DMS153 treated with DMSO at 0.1 percent for 48 hours (cell line): Measurements from ENCODE around the gene C1orf174.

Source experiments
- DNase-seq: peaks from one replicate; lab custom pipeline; 2025; ENCODE audit not compliant: unreplicated experiment; lab: John Stamatoyannopoulos, UW

Gene C1orf174

GRCh38 chr1:3900150-3900968 lies at the start of gene C1orf174:
TSS of gene C1orf174 (minus strand) at chr1:3900272. CDS start at chr1:3900186, 86 bp downstream.
- peak; percentile 87 for DNase-seq

DNA sequence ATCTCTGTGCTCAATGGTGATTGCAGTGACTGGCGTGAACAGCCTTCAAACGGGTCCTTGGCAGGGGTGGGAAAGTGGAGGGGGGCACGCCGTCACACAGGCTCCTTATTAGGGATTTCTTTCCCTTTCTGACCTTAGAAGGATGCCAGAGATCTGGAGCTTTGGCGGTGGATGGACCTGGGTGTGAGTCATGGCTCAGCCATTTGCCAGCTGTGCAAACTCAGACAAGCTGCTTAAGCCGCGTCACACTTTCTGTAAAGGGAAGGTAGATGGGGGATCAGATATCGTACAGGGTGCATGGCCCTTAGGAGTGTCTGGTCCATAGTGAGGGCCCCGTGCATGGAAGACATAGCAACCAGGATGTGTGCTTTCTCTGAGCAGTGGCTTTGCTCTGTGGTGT lies 48.3 kb upstream of the C1orf174 start:
- no peak for DNase-seq

DNA sequence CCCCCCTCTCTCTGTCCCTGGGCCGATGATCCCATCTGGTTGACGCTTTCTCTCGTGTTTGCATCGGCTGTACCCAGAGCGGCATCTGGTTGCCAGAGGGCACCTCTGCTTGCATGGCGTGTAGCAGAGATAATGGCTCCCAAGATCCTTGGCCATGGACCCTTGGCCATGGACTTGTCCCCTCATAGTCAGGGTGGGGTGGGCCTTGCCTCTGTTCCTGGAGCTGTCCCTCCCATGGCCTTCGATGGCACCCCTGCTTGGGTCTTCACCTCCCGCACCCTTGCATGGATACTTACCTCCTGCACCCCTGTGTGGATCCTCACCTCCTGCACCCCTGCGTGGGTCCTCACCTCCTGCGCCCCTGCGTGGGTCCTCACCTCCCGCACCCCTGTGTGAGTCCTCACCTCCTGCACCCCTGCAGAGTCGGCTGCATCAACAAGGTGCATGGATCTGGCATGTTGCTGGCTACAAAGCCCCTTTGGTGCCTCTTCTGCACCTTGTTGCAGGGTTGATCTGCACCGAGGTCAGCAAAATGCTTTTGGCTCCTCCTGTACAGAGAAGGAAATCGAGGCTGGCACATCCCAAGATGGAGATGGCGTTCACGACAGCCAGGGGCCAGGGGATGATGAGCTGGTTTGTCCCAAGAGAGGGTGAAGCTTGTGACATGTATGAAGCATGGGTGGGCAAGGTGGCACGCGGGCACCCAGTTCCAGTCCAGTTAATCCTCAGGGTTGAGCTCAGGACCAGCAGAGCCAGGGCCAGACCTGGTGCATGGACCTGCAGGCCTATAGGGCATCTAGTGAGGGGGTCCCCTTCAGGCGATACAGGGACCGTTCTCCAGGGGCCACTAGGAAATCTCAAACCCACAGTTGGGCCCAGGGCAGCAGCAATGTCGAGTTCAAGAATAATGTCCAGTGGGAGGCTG lies 46.1 kb upstream of the C1orf174 start:
- DNase-seq: no peak

- DNase-seq: no peak
Measured at GRCh38 chr1:3945222-3945621, 45.1 kb upstream of the C1orf174 start.

DNA sequence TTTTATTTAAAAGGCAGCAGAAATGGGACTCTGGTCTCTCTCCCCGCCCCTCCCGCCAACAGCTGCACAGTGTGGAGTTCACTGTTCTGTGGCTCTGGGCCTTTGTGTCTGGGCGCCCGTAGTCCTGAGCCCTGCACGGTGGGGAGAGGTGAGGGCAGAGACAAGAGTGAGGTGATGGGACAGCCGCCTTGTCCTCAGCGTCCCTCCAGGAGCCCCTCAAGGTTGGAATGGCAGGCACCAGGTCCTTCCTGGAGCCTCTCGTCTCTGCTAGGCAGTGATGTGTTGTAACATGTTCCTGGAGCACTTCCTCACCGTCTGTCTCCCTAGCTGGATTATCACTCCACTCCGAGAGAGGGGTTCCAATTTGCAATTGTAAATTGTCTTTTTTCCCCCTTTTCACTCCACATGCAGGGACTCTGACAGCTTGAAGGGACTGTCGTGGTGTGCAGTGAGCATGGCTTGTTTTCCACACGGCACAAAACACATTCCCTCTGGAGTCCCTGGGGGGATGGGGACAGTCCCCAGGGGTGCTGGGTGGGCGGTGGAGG lies 44.6 kb upstream of the C1orf174 start:
- DNase-seq: no peak

DNA sequence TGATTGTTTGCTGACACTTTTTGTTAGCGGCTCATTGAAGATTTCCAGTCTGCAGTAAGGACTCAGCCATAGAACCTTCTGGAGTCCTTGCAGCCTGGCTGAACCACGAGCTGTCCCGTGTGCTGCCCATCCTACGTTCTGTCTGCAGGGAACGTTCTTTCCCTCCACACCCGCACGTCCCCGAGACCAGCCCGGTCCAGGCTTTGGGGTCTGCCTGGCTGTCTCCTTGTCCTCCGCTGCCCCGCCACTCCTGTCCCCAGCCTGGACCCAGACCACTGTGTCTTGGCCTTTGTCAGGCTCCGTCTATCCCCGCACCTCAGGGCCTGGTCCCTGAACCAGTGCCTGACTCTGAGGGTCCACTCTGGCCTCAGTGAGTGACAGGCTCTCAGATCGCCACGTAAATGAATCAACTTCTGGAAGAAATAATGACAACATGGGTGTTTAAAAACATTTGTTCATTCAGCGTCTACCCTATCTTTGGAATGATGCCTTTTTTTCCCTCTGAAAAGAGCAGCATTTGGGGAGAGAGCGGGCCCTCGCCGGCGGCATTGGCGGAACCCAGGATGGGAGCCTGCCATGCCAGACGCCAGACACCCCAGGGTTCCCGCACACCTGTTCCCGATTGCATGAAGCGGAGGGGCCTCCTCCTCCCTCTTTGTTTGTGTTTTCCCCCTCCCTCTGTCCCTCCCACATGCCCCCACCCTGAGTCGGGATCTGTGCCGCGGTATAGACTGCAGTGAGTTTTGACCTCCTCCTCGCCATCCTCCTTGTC lies 43.9 kb upstream of the C1orf174 start:
- DNase-seq: no peak

DNA sequence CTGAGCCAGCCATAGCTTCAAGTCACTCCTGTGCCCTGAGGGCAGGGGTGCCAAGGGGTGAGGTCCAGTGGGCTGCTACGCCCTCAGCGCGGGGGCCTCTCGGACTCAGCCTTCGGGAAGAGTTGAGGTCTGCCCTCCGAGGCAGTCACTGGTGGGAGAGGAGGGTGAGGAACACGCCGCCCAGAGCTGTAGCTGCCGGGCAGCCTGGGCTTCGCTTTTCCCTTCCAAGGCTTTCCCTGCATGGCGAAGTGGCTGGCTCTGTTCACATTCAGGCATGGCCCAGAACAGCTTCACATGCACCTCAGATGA lies 43.0 kb upstream of the C1orf174 start:
- DNase-seq: no peak

- peak; percentile 86 for DNase-seq
Measured at GRCh38 chr1:3942416-3943122, 42.5 kb upstream of the C1orf174 start.

DNA sequence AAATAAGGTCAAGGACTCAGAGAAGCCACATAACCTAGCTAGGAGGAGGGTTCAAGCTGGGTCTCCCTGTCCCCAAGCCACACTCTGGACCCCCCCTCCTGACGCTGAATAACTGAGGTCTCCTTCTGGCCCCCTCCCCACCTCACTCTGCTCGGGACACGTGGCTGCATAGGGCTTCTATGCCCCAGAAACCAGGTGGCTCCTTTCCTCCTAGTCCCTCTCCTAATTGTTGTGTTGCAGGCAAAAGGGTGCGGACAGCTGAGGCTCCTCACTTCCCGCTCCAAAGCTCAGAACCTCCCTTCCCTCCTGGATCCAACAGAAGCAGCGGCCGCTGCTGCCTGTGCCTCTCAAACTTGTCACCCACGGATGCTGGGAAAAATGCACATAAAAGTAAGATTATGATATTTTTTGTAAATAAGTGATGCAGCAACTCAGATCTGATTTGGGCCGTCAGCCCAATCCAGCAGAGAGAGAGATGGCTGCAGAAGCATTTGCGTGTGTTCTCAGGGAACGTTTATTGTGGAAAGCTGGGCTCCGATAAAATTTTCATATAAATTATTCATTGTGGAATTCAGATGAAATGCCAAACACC lies 40.8 kb upstream of the C1orf174 start:
- no peak for DNase-seq

- no peak for DNase-seq
Measured at GRCh38 chr1:3940081-3940753, 40.1 kb upstream of the C1orf174 start.

GRCh38 chr1:3939242-3940080 lies 39.4 kb upstream of the C1orf174 start:
- DNase-seq: no peak

DNA sequence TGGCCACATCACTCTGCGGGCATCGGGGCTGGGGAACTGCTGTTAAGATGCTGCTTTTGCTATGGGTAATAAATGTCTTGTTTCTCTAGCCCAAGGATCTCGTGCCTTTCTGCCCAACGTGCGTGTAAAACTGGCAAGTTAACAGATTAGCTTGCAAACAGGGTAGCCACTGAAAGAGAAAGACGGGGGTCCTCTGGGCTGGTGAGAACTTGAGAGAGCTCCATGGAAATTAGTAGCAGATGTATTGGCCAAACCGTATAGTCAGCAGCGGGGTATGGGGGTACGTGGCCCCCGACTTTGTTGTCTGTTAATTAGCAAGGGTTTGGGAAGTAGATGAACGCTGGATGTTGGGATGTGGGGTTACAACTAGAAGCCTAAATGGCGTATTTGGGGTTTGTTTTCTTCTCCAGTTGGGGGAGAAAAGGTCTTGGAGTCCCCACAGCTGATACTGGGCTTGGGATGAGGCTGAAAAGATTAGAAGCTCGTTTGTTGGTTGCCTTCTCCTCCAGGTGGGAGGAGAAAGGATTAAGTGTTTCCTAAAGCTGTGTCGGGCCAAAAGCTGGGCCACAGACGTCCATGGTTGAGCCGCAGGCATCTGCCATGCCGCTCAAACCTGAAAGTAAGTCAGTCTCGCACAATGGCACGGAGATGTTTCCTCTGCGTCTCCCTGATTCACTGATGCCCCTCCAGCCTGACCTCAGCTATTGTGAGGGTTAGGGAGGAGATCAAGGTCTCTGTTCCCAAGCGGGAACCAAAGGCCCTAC lies 32.3 kb upstream of the C1orf174 start:
- DNase-seq: no peak

GRCh38 chr1:3931007-3931912 lies 31.2 kb upstream of the C1orf174 start:
- no peak for DNase-seq

GRCh38 chr1:3930301-3931006 lies 30.4 kb upstream of the C1orf174 start:
- DNase-seq: no peak

- no peak for DNase-seq
Measured at GRCh38 chr1:3929126-3929525, 29.1 kb upstream of the C1orf174 start.

DNA sequence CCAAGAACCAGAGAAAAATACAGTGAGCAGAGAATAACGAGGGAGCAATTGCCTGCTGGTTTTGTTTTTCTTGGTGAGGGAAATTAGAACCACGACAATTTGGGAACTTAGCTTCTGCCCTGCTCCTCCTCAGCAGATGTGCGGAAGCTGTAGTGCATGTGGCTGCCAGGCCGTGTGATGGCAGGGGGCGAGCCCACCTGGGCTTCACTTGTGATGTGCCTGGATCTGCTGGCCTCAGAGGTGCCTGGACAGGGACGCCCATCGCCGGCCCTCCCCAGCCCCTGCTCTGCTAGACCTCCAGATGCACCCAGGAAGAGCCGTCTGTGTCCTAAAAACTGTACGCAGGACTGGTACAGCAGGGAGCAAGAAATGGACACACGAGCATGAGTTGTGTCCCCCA lies 28.5 kb upstream of the C1orf174 start:
- DNase-seq: no peak
